Activated CD8-positive, alpha-beta T cell treated with anti-CD3 and anti-CD28 coated beads for 36 hours (primary cell): ENCODE data around the gene FRMPD2. TPM values are rescaled to one million over a fixed set of nuclear protein-coding genes. Genes with fewer than 3 reads are reported as not detected.

Experiments used
- ATAC-seq: fragments of 200-7000 bp; cut with Tn5 transposase; one replicate; pipeline ENCODE4 v1.10.0; 2021; ENCODE audit warnings: mild to moderate bottlenecking, moderate library complexity
- CTCF ChIA-PET: fragments of 350-600 bp; sonication (Branson Sonifier 250); formaldehyde crosslinking; loops from one replicate; lab custom pipeline; 2021; ENCODE audit warnings: antibody characterized with exemption; lab: Charles Lee
- POLR2A ChIA-PET: fragments of 350-600 bp; sonication (Branson Sonifier 250); formaldehyde crosslinking; loops from one replicate; lab custom pipeline; 2021; ENCODE audit warnings: antibody characterized with exemption; lab: Charles Lee
- DNase-seq: peaks from one replicate; pipeline ENCODE4 v3.0.0-alpha.2; 2020
- H3K27ac Mint-ChIP-seq: one replicate; pipeline ENCODE4 v1.8.0; 2021; ENCODE audit warnings: mild to moderate bottlenecking, mixed read lengths
- H3K27me3 Mint-ChIP-seq: one replicate; pipeline ENCODE4 v1.8.0; 2021; ENCODE audit warnings: mixed read lengths
- H3K36me3 Mint-ChIP-seq: one replicate; pipeline ENCODE4 v1.8.0; 2021; ENCODE audit warnings: low read depth, mixed read lengths
- H3K4me1 Mint-ChIP-seq: one replicate; pipeline ENCODE4 v1.8.0; 2021; ENCODE audit warnings: low read depth, mixed read lengths
- H3K4me3 Mint-ChIP-seq: one replicate; pipeline ENCODE4 v1.8.0; 2021; ENCODE audit warnings: mild to moderate bottlenecking, moderate library complexity, mixed read lengths
- H3K9me3 Mint-ChIP-seq: one replicate; pipeline ENCODE4 v1.8.0; 2021; ENCODE audit warnings: mixed read lengths
- intact Hi-C: fragments of 100-400 bp; cut with micrococcal nuclease; formaldehyde crosslinking; loops from one replicate; pipeline ENCODE4 v1.10.0; 2022
- total RNA-seq, 2 experiments: library from RNA; stranded (reverse); gene quantifications; one replicate each; pipeline ENCODE4 v1.2.3, GENCODE V29; 2021
- TF ChIP-seq, protein P1 (sequence below): fragments of 200-600 bp; IDR thresholded peaks from one replicate; pipeline ENCODE4 v1.8.0; 2022; ENCODE audit warnings: antibody characterized with exemption, mild to moderate bottlenecking

Gene FRMPD2
- total RNA-seq, 2 experiments from 2014 or later, result not detected

DNA sequence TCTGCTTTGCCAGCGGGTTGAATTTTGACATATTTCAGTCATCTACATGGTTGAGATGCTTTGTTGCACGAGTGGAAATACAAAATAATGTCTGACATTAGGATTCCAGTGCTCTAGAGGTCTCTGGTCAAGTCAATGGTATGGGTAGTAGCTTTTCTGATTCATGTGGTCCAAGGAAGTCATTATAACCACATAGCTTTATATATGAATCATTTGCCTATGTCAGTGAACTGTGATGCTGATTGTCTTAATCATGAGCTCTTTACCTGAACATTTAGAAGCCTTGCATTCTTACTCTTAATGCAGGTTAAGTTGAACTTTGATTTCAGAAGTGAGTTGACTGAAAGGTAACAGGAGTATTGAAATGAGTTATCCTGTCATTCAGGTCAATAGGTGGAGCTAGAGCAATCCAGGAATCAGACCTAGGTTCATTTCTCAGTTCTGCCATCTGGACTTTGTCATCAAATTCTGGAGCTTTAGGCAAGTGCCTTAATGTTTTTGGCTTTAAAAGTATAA, 35.3 kb upstream of the FRMPD2 start:
- H3K9me3 Mint-ChIP-seq, result no peaks in the 10 kb centered on the region
- CTCF ChIA-PET, result interaction anchor here (0.7 to 1.7 kb wide), 5 partner anchors 19 to 346 kb away, joined by 3 to 9 read pairs (median 3); no protein-coding TSS in a partner anchor
- no peak for DNase-seq
- intact Hi-C loops, result no loop called here
- H3K4me3 Mint-ChIP-seq, result no peak overlapping the region
- H3K4me1 Mint-ChIP-seq, result peaks cover 66% of the 10 kb centered on the region
- ATAC-seq, result peak; percentile 34
- H3K27ac Mint-ChIP-seq, result peak overlapping the region; percentile 26
- no peaks in the 10 kb centered on the region for H3K27me3 Mint-ChIP-seq
- peaks cover 2% of the 10 kb centered on the region for H3K36me3 Mint-ChIP-seq
- POLR2A ChIA-PET, result no interaction called here
- TF ChIP-seq, protein P1, sequence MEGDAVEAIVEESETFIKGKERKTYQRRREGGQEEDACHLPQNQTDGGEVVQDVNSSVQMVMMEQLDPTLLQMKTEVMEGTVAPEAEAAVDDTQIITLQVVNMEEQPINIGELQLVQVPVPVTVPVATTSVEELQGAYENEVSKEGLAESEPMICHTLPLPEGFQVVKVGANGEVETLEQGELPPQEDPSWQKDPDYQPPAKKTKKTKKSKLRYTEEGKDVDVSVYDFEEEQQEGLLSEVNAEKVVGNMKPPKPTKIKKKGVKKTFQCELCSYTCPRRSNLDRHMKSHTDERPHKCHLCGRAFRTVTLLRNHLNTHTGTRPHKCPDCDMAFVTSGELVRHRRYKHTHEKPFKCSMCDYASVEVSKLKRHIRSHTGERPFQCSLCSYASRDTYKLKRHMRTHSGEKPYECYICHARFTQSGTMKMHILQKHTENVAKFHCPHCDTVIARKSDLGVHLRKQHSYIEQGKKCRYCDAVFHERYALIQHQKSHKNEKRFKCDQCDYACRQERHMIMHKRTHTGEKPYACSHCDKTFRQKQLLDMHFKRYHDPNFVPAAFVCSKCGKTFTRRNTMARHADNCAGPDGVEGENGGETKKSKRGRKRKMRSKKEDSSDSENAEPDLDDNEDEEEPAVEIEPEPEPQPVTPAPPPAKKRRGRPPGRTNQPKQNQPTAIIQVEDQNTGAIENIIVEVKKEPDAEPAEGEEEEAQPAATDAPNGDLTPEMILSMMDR, result no peak

DNA sequence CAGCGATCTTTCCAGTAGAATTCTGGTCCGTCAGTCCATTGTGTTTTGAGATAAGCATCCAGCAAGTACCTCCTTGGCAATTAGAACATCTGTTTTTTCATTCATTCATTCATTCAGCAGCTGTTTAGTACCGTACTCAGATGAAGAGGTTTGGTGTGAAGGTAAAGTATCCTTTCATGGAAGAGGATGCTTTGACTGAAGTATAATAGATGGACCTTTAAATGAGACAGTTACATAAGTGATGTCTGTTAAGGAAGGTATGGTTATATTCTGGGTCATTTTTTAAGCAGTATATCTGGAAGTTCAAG, 33.2 kb upstream of the FRMPD2 start:
- CTCF ChIA-PET, result interaction anchor here (1.1 to 1.2 kb wide), 2 partner anchors 16 to 351 kb away, joined by 3 read pairs; no protein-coding TSS in a partner anchor
- H3K4me1 Mint-ChIP-seq, result peaks cover 52% of the 10 kb centered on the region
- TF ChIP-seq, protein P1, result no peak

DNA sequence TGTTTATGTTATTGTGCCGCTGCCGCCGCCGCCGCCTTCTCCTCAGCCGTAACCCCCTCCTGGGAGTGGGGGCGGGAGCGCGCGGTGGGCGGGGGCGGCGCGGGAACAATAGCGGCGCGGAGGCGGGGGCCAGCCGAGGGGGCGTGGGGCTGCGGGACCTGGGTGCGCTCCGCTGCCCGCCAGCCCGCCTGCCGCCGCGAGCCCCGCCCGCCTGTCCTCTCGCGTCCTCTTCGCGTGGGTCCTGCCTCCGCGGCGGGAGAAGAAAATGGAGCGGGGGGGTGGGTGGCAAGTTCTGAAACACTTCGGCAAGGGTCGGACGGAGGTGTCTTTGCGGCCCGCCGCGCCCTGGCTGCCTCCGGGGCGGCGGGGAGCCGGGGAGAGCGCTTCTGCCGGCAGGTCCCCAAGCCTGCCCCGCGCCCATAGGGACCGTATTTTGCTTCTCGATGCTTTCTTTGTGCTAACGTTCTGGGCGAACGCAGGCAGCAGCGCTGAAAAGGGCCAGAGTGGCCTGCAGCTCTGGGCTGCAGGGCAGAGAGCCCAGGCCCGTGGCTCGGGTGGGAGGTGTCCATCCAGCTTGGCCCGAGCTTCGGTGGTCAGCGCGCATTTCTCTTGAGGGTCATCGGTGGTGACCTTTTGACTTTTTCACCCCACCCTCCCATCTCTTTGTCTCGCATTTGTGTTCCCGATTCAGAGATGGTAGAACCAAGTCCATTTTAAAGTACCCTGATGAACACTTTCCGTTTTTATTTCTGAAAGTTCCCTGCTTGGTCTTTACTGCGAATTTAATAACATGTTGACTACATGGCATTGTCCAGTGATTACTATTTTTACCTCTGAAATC, 32.6 kb upstream of the FRMPD2 start:
- DNase-seq (peak; percentile 56), ATAC-seq (peak; percentile 28)
- Mint-ChIP-seq H3K9me3 (no peaks in the 10 kb centered on the region), H3K27me3 (no peaks in the 10 kb centered on the region), H3K4me1 (peaks cover 46% of the 10 kb centered on the region), H3K27ac (peak overlapping the region; percentile 75), H3K4me3 (peak overlapping the region; percentile 85), H3K36me3 (peaks cover 2% of the 10 kb centered on the region)
- TF ChIP-seq, protein P1, result no peak
- ChIA-PET POLR2A (no interaction called here), CTCF (interaction anchor here (1.2 kb wide), 1 partner anchor 351 kb away, joined by 3 read pairs; no protein-coding TSS in a partner anchor)
- intact Hi-C loops, result no loop called here

More for the DNA sequence above, 33.2 kb upstream of the FRMPD2 start:
- H3K36me3 Mint-ChIP-seq, result peaks cover 2% of the 10 kb centered on the region
- ATAC-seq (no peak), DNase-seq (no peak)
- intact Hi-C loops, result no loop called here
- H3K27ac Mint-ChIP-seq, result peak overlapping the region; percentile 75
- POLR2A ChIA-PET, result no interaction called here
- H3K9me3 Mint-ChIP-seq, result no peaks in the 10 kb centered on the region
- H3K4me3 Mint-ChIP-seq, result peak overlapping the region; percentile 85
- H3K27me3 Mint-ChIP-seq, result no peaks in the 10 kb centered on the region

DNA sequence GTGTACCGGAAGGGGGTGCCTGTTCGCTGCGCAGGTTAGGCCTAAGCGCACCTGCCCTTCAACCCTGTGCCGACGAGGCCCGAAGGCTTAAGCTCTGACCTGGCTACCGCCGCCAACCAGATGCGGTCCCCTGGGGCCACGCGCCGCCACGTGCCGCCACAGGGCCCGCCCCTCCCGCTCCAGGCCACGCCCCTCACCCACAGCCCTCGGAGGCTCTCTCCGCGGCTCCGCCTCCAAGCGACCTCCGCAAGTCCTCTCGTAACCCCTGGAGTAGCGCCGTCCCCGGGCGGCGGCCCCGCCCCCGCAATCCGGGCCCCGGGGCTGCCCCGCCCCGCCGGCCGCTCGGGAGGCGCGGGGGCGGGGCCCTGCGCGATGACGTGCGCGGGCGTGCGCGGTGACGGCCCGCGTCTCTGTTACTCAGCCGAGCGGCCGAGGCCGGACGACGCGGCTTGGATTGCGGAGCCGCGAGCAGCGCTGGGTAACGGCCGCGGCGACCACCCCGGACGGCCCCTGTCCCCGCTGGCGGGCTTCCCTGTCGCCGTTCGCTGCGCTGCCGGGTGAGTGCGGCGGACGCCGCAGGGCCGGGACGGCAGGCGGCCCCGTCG, 31.9 kb upstream of the FRMPD2 start, which contains the start of gene MAPK8:
MAPK8 (plus strand) TSS at position 413 of the 605 bp plus-strand sequence. CDS start 94,984 bp downstream, outside the sequence.
- intact Hi-C loops, result no loop called here
- Mint-ChIP-seq H3K36me3 (peaks cover 2% of the 10 kb centered on the region), H3K4me1 (peaks cover 43% of the 10 kb centered on the region), H3K4me3 (peak within 1 kb of the TSS; percentile 85), H3K27ac (peak within 1 kb of the TSS; percentile 75), H3K9me3 (no peaks in the 10 kb centered on the region), H3K27me3 (no peaks in the 10 kb centered on the region)
- ATAC-seq, result peak; percentile 91
- POLR2A ChIA-PET, result interaction anchor here (0.9 kb wide), 1 partner anchor 19 kb away, joined by 3 read pairs; no protein-coding TSS in a partner anchor
- DNase-seq, result peak; percentile 91
- CTCF ChIA-PET, result no interaction called here
- TF ChIP-seq, protein P1, result no peak
